Measurements from ENCODE around the gene IL1RAP.

Gene IL1RAP

DNA sequence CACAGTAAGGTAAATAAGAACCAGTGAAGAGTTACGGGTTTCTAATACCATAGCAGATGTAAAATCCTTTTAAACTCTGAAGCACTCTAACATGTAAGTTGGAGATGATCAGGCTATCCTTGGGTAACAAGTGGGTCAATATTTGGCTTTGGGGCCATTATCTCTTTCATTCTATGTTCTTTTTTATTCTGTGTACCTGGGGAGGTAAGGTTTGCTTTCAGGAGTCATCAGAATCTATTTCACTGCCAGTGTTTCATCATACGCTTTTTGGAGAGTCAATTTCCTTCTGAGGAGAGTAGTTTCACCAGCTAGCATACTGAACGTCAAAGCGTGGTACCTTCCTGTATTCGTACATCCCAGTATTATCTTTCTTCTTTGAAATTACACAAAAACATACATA is 182.1 kb downstream of the IL1RAP start:
- TF ChIP-seq, protein P1, sequence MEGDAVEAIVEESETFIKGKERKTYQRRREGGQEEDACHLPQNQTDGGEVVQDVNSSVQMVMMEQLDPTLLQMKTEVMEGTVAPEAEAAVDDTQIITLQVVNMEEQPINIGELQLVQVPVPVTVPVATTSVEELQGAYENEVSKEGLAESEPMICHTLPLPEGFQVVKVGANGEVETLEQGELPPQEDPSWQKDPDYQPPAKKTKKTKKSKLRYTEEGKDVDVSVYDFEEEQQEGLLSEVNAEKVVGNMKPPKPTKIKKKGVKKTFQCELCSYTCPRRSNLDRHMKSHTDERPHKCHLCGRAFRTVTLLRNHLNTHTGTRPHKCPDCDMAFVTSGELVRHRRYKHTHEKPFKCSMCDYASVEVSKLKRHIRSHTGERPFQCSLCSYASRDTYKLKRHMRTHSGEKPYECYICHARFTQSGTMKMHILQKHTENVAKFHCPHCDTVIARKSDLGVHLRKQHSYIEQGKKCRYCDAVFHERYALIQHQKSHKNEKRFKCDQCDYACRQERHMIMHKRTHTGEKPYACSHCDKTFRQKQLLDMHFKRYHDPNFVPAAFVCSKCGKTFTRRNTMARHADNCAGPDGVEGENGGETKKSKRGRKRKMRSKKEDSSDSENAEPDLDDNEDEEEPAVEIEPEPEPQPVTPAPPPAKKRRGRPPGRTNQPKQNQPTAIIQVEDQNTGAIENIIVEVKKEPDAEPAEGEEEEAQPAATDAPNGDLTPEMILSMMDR (IDR thresholded peaks at IDR 0.05; ENCODE audit: control insufficient read depth, extremely low read depth, insufficient read depth) = no peak
- H3K4me3 ChIP-seq (ENCODE audit: low read depth, low read length) = no peak overlapping the region
- DNase-seq (ENCODE audit: low read depth) = no peak

DNA sequence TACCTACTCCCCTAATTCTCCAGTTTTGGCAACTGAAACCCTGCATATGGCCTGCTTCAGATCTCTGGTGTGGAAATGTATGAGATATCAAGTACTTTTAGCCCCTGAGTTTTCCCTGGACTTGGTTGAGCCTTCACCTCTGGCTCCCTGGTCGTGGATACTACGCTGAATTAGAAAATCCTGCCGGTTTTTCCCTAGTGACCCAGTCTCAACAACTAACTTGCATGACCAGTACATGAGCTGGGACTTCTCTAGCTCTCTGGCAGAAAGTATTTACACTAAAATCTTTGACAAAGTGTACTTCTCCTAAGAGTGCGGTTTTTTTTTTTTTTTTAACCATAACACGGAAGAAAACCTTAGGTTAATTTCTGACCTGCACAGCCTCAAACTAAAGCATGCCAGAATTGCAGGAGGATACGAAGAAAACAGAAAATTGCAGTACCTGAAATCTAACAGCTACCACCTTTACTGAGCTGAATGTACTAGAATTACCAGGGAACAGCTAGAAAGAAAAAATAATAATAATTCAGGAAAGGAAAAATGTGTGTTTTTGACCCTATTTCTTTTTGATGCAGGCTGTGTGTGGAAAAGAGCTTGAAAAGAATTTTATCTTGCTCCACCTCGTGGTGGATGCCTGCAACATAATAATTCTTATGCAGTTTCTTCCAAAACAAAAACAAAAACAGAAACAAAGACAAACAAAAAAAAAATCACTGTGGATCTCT is 183.1 kb downstream of the IL1RAP start:
- TF ChIP-seq, protein P1 (IDR thresholded peaks at IDR 0.05; ENCODE audit: control insufficient read depth, extremely low read depth, insufficient read depth) = peak; percentile 51
- H3K4me3 ChIP-seq (ENCODE audit: low read depth, low read length) = no peak overlapping the region
- DNase-seq (ENCODE audit: low read depth) = peak; percentile 10

DNA sequence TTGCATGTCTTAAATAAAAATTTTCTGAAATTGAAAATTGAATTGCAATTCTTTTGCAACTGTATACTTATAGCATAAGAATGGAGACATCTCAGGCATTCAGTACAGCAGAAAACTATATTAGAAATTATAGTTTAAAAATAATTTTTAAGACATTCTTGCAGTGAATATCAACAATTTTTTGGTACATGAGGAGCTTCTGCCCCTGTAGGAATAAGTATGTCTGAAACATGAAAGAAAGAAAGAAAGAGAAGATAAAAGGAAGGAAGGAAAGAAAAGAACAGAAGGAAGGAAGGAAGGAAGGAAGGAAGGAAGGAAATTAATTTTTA is 183.6 kb downstream of the IL1RAP start:
- TF ChIP-seq, protein P1 (IDR thresholded peaks at IDR 0.05; ENCODE audit: control insufficient read depth, extremely low read depth, insufficient read depth) = no peak

DNA sequence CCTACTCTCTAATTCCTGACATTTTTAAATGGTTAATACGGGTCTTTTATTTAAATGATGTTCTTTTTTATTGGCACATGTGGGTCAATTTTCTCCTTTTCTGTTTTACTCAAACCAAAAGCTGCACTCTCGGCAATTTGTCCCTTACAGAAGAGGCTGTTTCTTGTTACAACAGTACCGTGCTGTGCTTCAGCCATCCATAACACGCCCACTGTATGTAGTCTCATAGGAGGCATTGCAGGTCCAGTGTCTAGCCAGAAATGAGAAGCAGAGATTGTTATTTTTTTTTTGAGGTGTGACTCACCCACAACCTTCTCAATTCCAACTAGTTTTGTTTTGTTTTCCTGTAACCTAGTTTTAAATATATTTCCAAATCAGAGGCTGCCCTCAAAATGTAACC is 184.0 kb downstream of the IL1RAP start:
- no peak overlapping the region for H3K4me3 ChIP-seq (ENCODE audit: low read depth, low read length)
- TF ChIP-seq, protein P1 (IDR thresholded peaks at IDR 0.05; ENCODE audit: control insufficient read depth, extremely low read depth, insufficient read depth) = no peak
- no peak for DNase-seq (ENCODE audit: low read depth)

More for the DNA sequence above, 183.6 kb downstream of the IL1RAP start:
- no peak overlapping the region for H3K4me3 ChIP-seq (ENCODE audit: low read depth, low read length)
- DNase-seq (ENCODE audit: low read depth) = no peak

DNA sequence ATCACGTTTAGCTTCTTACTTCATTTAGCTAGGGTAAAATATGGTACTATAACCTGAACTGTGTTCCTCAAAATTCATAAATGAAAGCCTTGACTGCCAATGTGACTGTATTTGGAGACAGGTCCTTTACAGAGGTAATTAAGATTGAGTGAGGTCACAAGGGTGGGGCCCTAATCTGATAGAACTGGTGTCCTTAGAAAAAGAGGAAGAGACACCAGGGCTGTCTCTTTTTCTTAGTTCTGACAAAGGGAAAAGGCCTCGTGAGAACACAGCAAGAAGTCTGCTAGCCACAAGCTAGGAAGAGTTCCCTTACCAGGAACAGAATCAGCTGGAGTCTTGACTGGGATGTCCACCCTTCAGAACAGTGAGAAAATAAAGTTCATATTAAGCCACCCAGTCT is 185.9 kb downstream of the IL1RAP start:
- DNase-seq (ENCODE audit: low read depth) = no peak
- no peak overlapping the region for H3K4me3 ChIP-seq (ENCODE audit: low read depth, low read length)
- TF ChIP-seq, protein P1 (IDR thresholded peaks at IDR 0.05; ENCODE audit: control insufficient read depth, extremely low read depth, insufficient read depth) = no peak

DNA sequence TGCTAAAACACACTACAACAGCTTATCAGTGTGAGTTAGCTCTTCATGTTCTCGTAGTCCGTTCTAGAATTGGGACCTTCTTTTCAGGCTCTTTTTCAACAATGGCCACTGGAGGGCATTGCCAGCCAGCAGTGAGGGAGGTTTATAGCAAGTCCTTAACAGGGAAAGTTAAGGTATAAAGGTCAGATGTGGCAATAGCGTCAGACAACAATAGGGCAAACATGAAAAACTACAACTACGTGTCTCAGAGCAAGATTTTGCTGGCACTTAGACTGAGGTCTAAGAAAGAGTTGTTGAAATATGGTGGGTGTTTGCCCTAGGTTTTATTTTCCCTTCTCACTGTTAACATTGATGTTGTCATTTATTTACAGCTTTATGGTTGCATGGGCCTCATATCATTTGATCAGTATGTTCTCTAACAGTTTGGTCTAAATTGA is 187.2 kb downstream of the IL1RAP start:
- TF ChIP-seq, protein P1 (IDR thresholded peaks at IDR 0.05; ENCODE audit: control insufficient read depth, extremely low read depth, insufficient read depth) = peak; percentile 94
- H3K4me3 ChIP-seq (ENCODE audit: low read depth, low read length) = no peak overlapping the region
- peak; percentile 72 for DNase-seq (ENCODE audit: low read depth)

DNA sequence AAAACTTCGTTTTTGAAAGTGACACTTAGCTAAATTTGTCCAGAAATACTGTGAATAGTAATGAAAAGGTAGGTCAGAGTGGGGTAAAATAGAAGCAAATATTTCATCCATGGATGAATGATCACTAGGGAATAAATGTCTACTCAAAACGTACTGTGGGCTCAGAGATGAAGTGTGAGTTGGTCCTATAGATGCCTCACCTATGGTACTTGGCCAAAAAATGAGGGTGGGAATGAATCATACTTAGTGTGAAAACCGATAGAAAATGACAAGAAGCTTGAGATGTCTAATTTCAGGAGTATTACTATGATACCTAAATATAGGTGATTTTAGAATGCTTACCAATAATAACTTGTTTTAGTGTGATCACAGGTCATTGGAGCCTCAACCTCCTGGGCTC is 192.7 kb downstream of the IL1RAP start:
- TF ChIP-seq, protein P1 (IDR thresholded peaks at IDR 0.05; ENCODE audit: control insufficient read depth, extremely low read depth, insufficient read depth) = no peak
- DNase-seq (ENCODE audit: low read depth) = no peak
- H3K4me3 ChIP-seq (ENCODE audit: low read depth, low read length) = no peak overlapping the region

Measured in LNCaP clone FGC (cell line).